Uterus (tissue), 4 donors: ENCODE data around the gene LRRC28. TPM values are rescaled to one million over a fixed set of nuclear protein-coding genes. Genes with fewer than 3 reads are reported as not detected.

Source experiments
- DNase-seq, 2 donors: peaks; one replicate each; pipeline ENCODE4 v3.0.0-alpha.2; 2019 to 2020
- H3K27ac ChIP-seq, 2 donors: fragments of 200-600 bp; sonication (generic); 1 replicate in 1 of 2; 2 replicates in 1 of 2; pipeline ENCODE4 v1.5.1; 2016 to 2018
- H3K27me3 ChIP-seq, 2 donors: fragments of 200-600 bp; sonication (generic); one replicate each; pipeline ENCODE4 v1.5.1; 2018 to 2019; ENCODE audit warnings: control low read depth in 1 of 2
- H3K36me3 ChIP-seq, 2 donors: fragments of 200-600 bp; sonication (generic); one replicate each; pipeline ENCODE4 v1.5.1; 2019; ENCODE audit warnings: control low read depth in 1 of 2
- H3K4me1 ChIP-seq, 2 donors: fragments of 200-600 bp; sonication (generic); one replicate each; pipeline ENCODE4 v1.5.1; 2018 to 2019; ENCODE audit warnings: control low read depth in 1 of 2
- H3K4me3 ChIP-seq, 2 donors: fragments of 200-600 bp; sonication (generic); 1 replicate in 1 of 2; 2 replicates in 1 of 2; pipeline ENCODE4 v1.5.1; 2018 to 2019; ENCODE audit warnings: mild to moderate bottlenecking in 1 of 2
- H3K9me3 ChIP-seq, 2 donors: fragments of 200-600 bp; sonication (generic); one replicate each; pipeline ENCODE4 v1.5.1; 2019; ENCODE audit warnings: control low read depth in 1 of 2
- POLR2A ChIP-seq, 2 donors: fragments of 450-650 bp; IDR thresholded peaks; one replicate each; pipeline ENCODE4 v1.6.1; 2016; ENCODE audit warnings: antibody characterized with exemption in 2 of 2, mild to moderate bottlenecking in 1 of 2, moderate library complexity in 1 of 2
- intact Hi-C: fragments of 100-400 bp; cut with DNase I; formaldehyde crosslinking; loops from one replicate; pipeline ENCODE4 v1.15.1; 2023; ENCODE audit warnings: low total_unique reads
- total RNA-seq, 4 donors: library from RNA; depleted of rRNA in 3 of 4; stranded (reverse); fragments of >200 nt in 3 of 4; gene quantifications; one replicate each; pipeline versions ENCODE4 v1.1.0 to v1.2.4, GENCODE V29; 2014 to 2023
- TF ChIP-seq, protein P1 (sequence below), 4 experiments: fragments of 200-600 bp in 2 of 4; fragments of 450-650 bp in 2 of 4; sonication (generic) in 2 of 4; IDR thresholded peaks; one replicate each; pipeline ENCODE4 v1.5.1; 2016 to 2019; ENCODE audit warnings: antibody characterized with exemption in 4 of 4, mild to moderate bottlenecking in 2 of 4, moderate library complexity in 1 of 4
- donor health status: DM: yes; HTN: yes; CAD: no.

Gene LRRC28
- total RNA-seq, 4 donors from 2014 or later = 28.8 to 50.3 (median 35.5) TPM

GRCh38 chr15:99433026-99433756, 181.9 kb downstream of the LRRC28 start:
- Histone ChIP-seq H3K4me3 (no peak overlapping the region), H3K27me3 (no peaks in the 10 kb centered on the region), H3K27ac (no peak overlapping the region), H3K36me3 (no peaks in the 10 kb centered on the region), H3K4me1 (peaks cover 0 to 36% of the 10 kb centered on the region in 2 donors), H3K9me3 (no peaks in the 10 kb centered on the region)
- intact Hi-C loops = no loop called here
- TF ChIP-seq, protein P1, sequence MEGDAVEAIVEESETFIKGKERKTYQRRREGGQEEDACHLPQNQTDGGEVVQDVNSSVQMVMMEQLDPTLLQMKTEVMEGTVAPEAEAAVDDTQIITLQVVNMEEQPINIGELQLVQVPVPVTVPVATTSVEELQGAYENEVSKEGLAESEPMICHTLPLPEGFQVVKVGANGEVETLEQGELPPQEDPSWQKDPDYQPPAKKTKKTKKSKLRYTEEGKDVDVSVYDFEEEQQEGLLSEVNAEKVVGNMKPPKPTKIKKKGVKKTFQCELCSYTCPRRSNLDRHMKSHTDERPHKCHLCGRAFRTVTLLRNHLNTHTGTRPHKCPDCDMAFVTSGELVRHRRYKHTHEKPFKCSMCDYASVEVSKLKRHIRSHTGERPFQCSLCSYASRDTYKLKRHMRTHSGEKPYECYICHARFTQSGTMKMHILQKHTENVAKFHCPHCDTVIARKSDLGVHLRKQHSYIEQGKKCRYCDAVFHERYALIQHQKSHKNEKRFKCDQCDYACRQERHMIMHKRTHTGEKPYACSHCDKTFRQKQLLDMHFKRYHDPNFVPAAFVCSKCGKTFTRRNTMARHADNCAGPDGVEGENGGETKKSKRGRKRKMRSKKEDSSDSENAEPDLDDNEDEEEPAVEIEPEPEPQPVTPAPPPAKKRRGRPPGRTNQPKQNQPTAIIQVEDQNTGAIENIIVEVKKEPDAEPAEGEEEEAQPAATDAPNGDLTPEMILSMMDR (IDR thresholded peaks at IDR 0.05) = no peak
- TF ChIP-seq POLR2A (IDR thresholded peaks at IDR 0.05) = no peak
- DNase-seq = peak; percentile 38 to 48

DNA sequence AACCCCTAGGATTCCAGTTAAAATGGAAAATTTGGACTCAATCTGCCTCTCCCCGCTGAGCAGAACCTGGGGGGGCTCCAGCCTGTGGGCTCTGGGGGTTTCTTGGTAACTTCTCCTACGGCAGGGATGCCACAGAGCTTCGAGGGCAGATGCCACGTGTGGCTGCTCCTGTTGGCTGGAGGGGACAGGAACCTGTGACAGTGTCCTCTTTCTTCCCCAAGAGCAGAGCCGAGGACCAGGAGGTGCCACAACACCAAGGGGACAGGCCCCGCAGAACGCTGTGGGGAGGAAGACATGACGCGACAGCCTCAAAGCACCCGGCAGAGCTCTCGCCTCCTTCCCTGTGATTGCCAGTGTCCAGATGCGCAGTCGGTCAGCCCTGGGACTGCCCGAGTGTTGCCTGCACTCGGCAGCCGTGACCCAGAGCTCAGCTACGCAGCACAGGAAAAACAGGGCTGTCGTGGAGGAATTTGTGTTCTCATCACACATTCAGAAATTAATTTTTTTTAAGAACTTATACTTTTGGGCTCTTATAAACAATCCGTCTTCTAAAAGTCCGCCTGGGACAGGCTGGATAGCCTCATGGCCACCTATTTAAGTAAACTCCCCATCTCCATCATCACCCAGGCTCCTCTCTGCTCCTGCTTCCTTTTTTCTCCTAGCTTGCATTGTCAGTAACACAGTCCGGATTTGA, 182.6 kb downstream of the LRRC28 start:
- TF ChIP-seq, protein P1 (IDR thresholded peaks at IDR 0.05) = no peak
- no peak for TF ChIP-seq POLR2A (IDR thresholded peaks at IDR 0.05)
- Histone ChIP-seq H3K27me3 (no peaks in the 10 kb centered on the region), H3K36me3 (no peaks in the 10 kb centered on the region), H3K27ac (no peak overlapping the region), H3K4me1 (peaks cover 0 to 40% of the 10 kb centered on the region in 2 donors), H3K9me3 (no peaks in the 10 kb centered on the region), H3K4me3 (no peak overlapping the region)
- peak in 1 of 2 donors; percentile 7 for DNase-seq
- intact Hi-C loops = no loop called here

DNA sequence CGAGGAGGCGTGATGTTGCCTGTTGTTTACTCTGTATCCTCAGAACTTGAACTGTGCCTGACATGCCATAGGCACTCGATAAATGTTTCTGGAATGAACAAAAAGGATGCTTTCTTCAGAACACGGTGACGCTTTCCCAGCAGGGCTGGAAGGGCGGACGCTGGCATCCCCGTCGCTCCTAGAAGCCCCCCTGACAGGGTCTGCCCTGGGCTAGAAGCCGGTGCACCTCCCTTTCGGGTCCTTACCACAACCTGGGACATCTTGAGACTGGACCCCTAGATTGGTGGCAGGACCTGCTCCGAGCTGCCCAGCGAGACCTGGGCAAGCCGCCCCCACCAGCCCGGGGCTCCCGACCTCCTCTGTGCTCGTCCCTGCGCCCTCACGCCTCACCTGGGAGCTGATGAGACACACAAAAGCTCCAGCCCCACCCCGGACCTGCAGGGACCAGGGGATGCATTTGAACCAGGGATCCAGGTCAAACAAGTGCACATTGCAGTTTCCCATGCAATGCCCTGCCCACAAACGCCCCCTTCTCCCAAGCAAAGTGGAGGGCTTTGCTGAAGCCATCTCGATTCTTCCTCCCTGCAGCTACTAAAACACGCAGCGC, 183.3 kb downstream of the LRRC28 start:
- intact Hi-C loops = no loop called here
- Histone ChIP-seq H3K9me3 (no peaks in the 10 kb centered on the region), H3K27ac (no peak overlapping the region), H3K4me1 (peaks cover 0 to 40% of the 10 kb centered on the region in 2 donors), H3K27me3 (no peaks in the 10 kb centered on the region), H3K4me3 (no peak overlapping the region), H3K36me3 (no peaks in the 10 kb centered on the region)
- peak; percentile 9 to 11 for DNase-seq
- TF ChIP-seq POLR2A (IDR thresholded peaks at IDR 0.05) = no peak
- TF ChIP-seq, protein P1 (IDR thresholded peaks at IDR 0.05) = no peak

- peaks cover 0 to 40% of the 10 kb centered on the region in 2 donors for H3K4me1 ChIP-seq
Observed at GRCh38 chr15:99435113-99435695, 183.9 kb downstream of the LRRC28 start.

More at GRCh38 chr15:99435113-99435695, 183.9 kb downstream of the LRRC28 start:
- Histone ChIP-seq H3K27me3 (no peaks in the 10 kb centered on the region), H3K4me3 (no peak overlapping the region), H3K9me3 (no peaks in the 10 kb centered on the region), H3K36me3 (no peaks in the 10 kb centered on the region), H3K27ac (peak overlapping the region; percentile 52 to 84)
- intact Hi-C loops = no loop called here
- peak; percentile 16 to 21 for DNase-seq
- TF ChIP-seq, protein P1 (IDR thresholded peaks at IDR 0.05) = no peak
- TF ChIP-seq POLR2A (IDR thresholded peaks at IDR 0.05) = no peak
